Measurements from ENCODE around the gene INTU.

- TF ChIP-seq CTCF (IDR thresholded peaks at IDR 0.05 in 8 of 11, conservative IDR thresholded peaks at IDR 0.05 in 3 of 11), result no peak
- no peak for TF ChIP-seq POLR2A (IDR thresholded peaks at IDR 0.05)
- no peak for TF ChIP-seq POLR2AphosphoS5 (IDR thresholded peaks at IDR 0.05)
Observed at GRCh38 chr4:127656047-127656680, 23.4 kb downstream of the INTU start.

Data from spleen (tissue), 7 donors.